K562 (cell line): ENCODE data around the gene BBS5. TPM values are rescaled to one million over a fixed set of nuclear protein-coding genes. Genes with fewer than 3 reads are reported as not detected.

ENCODE experiments used
- CHD4 ChIP-seq: fragments of 200-600 bp; sonication (generic); IDR thresholded peaks from 3 replicates; pipeline ENCODE4 v1.6.1; 2012; ENCODE audit warnings: low read depth, mild to moderate bottlenecking, mixed read lengths, low read length, inconsistent platforms; ENCODE audit not compliant: insufficient read depth, insufficient replicate concordance, poor library complexity, severe bottlenecking
- DPF2 ChIP-seq: fragments of 450-650 bp; IDR thresholded peaks from 2 replicates; pipeline ENCODE4 v1.6.1; 2016
- POU5F1 ChIP-seq: fragments of 150-350 bp; IDR thresholded peaks from 2 replicates; pipeline ENCODE4 v1.6.1; 2014; ENCODE audit warnings: borderline replicate concordance, low read length, low read depth, mild to moderate bottlenecking; ENCODE audit not compliant: partially characterized antibody
- RHOXF2B ChIP-seq: fragments of 250-450 bp; sonication (Bioruptor Pico); conservative IDR thresholded peaks from 2 replicates; pipeline ENCODE4 v1.5.1; 2021
- SPI1 ChIP-seq: IDR thresholded peaks from 2 replicates; pipeline ENCODE4 v1.6.1; 2011; ENCODE audit warnings: low read depth, low read length, control low read depth, borderline replicate concordance
- SREBF2 ChIP-seq: sonication (generic); formaldehyde crosslinking; IDR thresholded peaks from 2 replicates; pipeline ENCODE4 v1.4.0; 2020; ENCODE audit warnings: mild to moderate bottlenecking, missing genetic modification reagents
- SRSF9 ChIP-seq: fragments of 200-400 bp; formaldehyde crosslinking; IDR thresholded peaks from 2 replicates; pipeline ENCODE4 v1.6.1; 2017; ENCODE audit warnings: low read depth, low read length, borderline replicate concordance
- THRAP3 ChIP-seq: fragments of 450-650 bp; IDR thresholded peaks from 2 replicates; pipeline ENCODE4 v1.6.1; 2016; ENCODE audit warnings: mild to moderate bottlenecking, inconsistent platforms, borderline replicate concordance
- TSHZ1 ChIP-seq: fragments of 250-450 bp; sonication (Bioruptor Pico); IDR thresholded peaks from 2 replicates; pipeline ENCODE4 v1.4.0; 2020; ENCODE audit warnings: mild to moderate bottlenecking, moderate library complexity
- ZBTB40 ChIP-seq, 2 experiments: fragments of 450-650 bp in 1 of 2; sonication (generic) in 1 of 2; formaldehyde crosslinking in 1 of 2; IDR thresholded peaks; 2 replicates each; pipeline versions ENCODE4 v1.7.1 to v1.9.0; 2016 to 2022; ENCODE audit warnings: inconsistent platforms in 1 of 2, mild to moderate bottlenecking in 1 of 2, missing genetic modification reagents in 1 of 2
- ZNF133 ChIP-seq: fragments of 250-450 bp; sonication (Bioruptor Pico); IDR thresholded peaks from 2 replicates; pipeline ENCODE4 v1.4.0; 2020; ENCODE audit warnings: mild to moderate bottlenecking
- ZNF699 ChIP-seq: fragments of 250-450 bp; sonication (Bioruptor Pico); IDR thresholded peaks from 2 replicates; pipeline ENCODE4 v1.8.0; 2021; ENCODE audit warnings: mild to moderate bottlenecking, moderate library complexity; ENCODE audit not compliant: insufficient replicate concordance
- ZNF785 ChIP-seq: fragments of 250-450 bp; sonication (Bioruptor Pico); IDR thresholded peaks from 2 replicates; pipeline ENCODE4 v1.4.0; 2020; ENCODE audit warnings: mild to moderate bottlenecking
- polyA plus RNA-seq, 8 experiments: library from polyadenylated mRNA; depleted of rRNA in 4 of 8; stranded (reverse) in 5 of 8; unstranded in 3 of 8; fragments of >200 nt; fragmentation: Nextera tagmentation in 2 of 8; fragmentation: Illumina TruSeq in 1 of 8; extraction: Ambion mirVana in 2 of 8; extraction: Trizol in 1 of 8; gene quantifications; 2 replicates each; pipeline versions ENCODE4 v1.2.1 to v1.2.3, GENCODE V29; 2011 to 2014; ENCODE audit warnings: inconsistent platforms in 1 of 8, missing spikeins in 1 of 8
- total RNA-seq, 7 experiments: library from RNA; depleted of rRNA in 6 of 7; stranded (reverse); fragments of >200 nt in 6 of 7; fragmentation: Illumina TruSeq in 2 of 7; extraction: Trizol in 2 of 7; gene quantifications; 2 replicates each; pipeline versions ENCODE4 v1.2.1 to v1.2.3, GENCODE V29; 2011 to 2021; ENCODE audit warnings: low replicate concordance in 1 of 7
- TF ChIP-seq, protein P1 (sequence below): sonication (generic); formaldehyde crosslinking; IDR thresholded peaks from 2 replicates; pipeline ENCODE4 v1.8.0; 2022; ENCODE audit warnings: missing genetic modification reagents, mild to moderate bottlenecking, moderate library complexity, borderline replicate concordance

BBS5 gene
- total and polyA plus RNA-seq, 9 of the 15 experiments (the other 6 are each of a cell fraction or from before 2014, with no cell fraction given): 0.48 to 6.9 (median 4.3) TPM

- TF ChIP-seq RHOXF2B (CRISPR knock-in tag) (no peak), ZNF785 (CRISPR knock-in tag) (no peak), SREBF2 (CRISPR knock-in tag) (0 out of 2 replicates have a peak, but pooled peaks have one; percentile 46), TSHZ1 (no peak), DPF2 (no peak), SPI1 (no peak), CHD4 (no peak), POU5F1 (no peak), ZBTB40 (IDR thresholded peaks at IDR 0.05) (0 out of 2 replicates have a peak, but pooled peaks have one; percentile 20), ZBTB40 (CRISPR knock-in tag; IDR thresholded peaks at IDR 0.05) (no peak), THRAP3 (no peak), SRSF9 (no peak), ZNF699 (CRISPR knock-in tag) (no peak), ZNF133 (CRISPR knock-in tag) (no peak)
- TF ChIP-seq, protein P1, sequence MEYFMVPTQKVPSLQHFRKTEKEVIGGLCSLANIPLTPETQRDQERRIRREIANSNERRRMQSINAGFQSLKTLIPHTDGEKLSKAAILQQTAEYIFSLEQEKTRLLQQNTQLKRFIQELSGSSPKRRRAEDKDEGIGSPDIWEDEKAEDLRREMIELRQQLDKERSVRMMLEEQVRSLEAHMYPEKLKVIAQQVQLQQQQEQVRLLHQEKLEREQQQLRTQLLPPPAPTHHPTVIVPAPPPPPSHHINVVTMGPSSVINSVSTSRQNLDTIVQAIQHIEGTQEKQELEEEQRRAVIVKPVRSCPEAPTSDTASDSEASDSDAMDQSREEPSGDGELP (CRISPR knock-in tag): no peak
These were observed 493 bp upstream of the BBS5 start (continued) for GRCh38 chr2:169478745-169479256.
